SK-MEL-5 (cell line): ENCODE data around the gene TMC1. TPM values are rescaled to one million over a fixed set of nuclear protein-coding genes. Genes with fewer than 3 reads are reported as not detected.
A peak's percentile ranks its signal among the peaks of the same experiment; 100 is the strongest.

Experiments
- DNase-seq: peaks from one replicate; pipeline ENCODE4 v3.0.0-alpha.2; 2016; ENCODE audit warnings: low read depth, low spot score
- in situ Hi-C: cut with HindIII; loops from 2 replicates; pipeline ENCODE4 v1.10.0; 2016; ENCODE audit warnings: low sequenced_read_pairs, high pct_unique_total_duplicates, low pct_unique_long_range_greater_than_20kb
- total RNA-seq: library from RNA; depleted of rRNA; stranded (reverse); fragments of >200 nt; shearing (Covaris generic); gene quantifications from 2 replicates; pipeline ENCODE4 v1.2.3, GENCODE V29; 2014

Gene TMC1
- total RNA-seq, 1 experiment from 2014 or later, result 0.18 TPM

DNA sequence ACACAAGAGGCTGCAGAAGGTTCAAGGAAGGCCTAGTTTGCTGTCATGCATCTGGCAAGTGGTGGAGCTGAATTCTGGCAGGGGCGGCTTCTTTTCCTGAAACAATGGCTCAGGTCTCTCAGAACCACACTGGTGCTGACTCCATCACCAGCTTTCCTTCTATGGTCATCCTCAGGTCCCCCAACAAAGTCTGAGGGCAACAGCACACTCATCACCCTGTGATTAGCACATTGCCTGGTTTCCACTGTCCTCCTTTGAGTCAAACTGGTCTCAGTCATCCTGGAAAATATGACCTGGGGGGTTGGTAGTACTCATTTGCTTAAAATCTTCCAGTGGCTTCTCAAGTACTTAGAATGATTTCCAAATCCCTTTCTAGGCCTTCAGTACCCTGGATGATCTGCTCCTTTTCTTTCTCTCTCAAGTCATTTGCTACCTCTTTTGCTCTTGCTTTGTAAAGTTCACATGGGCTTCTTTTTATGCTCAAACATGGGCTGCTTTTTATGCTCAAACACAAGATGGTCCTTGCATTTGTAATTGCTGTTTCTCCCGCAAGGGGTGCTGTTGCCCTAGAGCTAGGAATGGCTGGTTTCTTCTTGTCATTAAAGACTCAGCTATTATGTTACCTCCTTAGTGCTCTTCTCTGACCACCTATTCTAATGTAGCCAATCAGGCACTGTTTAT, 286.5 kb downstream of the TMC1 start:
- peak; percentile 56 for DNase-seq

DNA sequence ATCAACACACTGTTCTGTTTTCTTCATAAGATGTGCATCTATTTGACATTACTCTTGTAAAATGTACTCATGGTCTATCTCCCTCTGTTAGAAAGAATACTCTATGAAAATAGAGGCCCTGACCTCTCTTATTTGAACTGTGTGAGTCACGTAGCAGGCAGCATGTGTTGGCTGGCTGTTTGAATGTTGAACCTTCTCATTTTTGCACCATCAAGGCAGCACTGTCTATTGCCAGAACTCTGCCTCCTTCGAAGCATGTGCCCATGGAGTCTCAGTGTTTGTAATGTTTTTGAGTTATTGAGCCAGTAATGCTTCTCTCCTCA, 287.0 kb downstream of the TMC1 start:
- no peak for DNase-seq
- in situ Hi-C loops, result no loop called here

More for the DNA sequence above, 286.5 kb downstream of the TMC1 start:
- in situ Hi-C loops, result no loop called here

DNA sequence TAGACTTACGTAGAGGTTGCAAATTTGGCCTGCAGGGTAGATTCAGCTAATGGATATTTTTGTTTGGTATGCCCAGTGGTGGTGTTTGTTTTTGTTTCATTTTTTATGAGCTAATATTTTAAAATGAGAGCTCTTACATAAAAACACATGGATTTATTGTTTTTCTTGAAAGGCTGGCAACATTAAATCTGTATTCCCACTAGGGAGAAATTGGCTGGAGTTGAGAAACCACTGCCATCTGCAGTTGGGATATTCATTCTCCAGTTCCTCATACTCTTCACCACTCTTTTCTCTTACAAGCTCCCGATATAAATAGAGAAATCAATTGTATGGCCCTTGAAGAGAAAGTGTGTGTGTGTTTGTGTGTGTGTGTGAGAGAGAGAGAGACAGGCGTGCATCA, 288.2 kb downstream of the TMC1 start:
- in situ Hi-C loops, result no loop called here
- DNase-seq, result no peak

DNA sequence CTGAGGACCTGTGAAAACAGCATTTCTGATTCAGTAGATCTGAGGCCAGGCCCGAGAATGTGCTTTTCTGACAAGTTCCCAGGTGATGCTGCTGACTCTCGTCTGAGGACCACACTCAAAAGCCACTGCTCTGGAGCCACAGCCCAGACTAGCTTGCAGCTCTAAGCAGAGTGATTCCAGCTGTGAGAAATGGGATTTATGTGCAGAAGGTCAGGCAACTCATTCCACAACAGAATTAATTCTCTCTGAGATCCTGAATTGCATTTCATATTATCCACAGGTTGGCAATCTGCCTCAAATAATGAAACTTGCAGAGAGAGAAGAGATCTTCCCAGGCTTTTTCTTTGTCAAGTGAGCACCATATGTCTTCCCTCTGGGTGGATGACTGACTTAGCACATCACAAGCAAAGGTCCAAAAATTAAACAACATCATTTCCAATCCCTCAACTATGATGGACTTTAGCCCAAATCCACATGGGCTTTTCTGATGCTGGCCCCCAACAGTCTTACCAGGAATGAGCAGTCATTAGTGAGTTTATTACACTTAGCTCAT, 291.2 kb downstream of the TMC1 start:
- DNase-seq, result no peak
- in situ Hi-C loops, result loop anchor here (10.0 kb wide), 1 partner anchor 528 kb away; no protein-coding TSS in a partner anchor

DNA sequence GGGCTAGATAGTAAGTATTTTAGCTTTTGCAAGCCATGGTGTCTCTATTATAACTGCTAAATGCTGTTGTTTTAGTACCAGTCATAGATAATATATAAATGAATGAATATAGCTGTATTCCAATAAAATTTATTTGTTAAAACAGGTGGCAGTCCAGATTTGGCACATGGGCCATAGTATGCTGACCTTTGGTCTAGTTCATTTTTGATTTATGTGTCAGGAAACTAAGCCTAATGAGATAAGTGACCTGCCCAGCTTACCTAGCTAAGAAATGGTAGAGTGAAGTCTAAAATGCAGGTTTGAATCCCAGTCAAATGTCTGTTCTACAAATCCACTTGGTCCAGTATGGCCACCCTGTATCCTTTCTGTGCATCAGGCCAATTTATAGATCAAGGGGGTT, 292.1 kb downstream of the TMC1 start:
- no peak for DNase-seq
- in situ Hi-C loops, result loop anchor here (10.0 kb wide), 1 partner anchor 529 kb away; no protein-coding TSS in a partner anchor

DNA sequence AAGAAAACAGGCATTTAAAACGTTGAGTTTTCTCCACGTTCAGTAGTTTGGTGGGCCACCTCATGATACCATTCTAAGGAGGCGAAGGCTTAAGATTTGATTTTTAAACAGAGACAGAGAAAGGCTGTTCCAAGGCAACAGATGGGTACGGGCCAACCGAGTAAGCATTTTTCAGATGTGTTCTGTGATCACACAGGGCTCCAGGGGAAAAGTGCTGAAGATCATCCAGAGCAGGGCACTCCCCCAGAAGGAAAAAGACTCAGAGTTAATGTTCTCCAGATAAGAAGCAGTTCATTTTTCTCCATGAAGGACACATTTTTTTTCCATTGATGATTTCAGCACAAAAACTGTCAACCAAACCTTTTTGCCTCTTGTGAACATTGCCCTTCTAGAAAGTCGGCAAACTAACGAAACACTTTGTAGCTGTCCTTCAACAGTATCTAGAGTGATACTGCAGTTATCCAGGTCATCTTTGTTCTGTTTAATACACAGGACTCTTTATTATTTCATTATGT, 292.7 kb downstream of the TMC1 start:
- no peak for DNase-seq
- in situ Hi-C loops, result loop anchor here (10.0 kb wide), 1 partner anchor 529 kb away; no protein-coding TSS in a partner anchor

DNA sequence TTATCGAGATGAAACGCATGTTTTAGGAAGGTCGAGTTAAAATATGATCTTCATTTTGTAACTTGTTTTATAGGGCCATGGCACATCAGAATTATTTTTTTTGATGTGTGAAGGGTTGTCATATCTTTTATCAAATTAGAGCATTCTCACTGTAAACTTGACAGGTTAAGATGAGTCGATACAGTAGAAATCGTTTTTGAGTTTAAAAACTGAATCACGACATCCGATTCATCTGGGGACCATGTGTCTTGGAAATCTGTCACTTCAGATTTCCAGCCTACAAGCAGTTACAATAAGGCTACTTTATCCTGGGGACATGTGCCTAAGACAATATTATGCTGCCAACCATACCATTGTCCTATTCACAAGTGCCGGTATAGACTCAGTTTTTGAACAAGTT, 295.3 kb downstream of the TMC1 start:
- in situ Hi-C loops, result loop anchor here (10.0 kb wide), 1 partner anchor 532 kb away; no protein-coding TSS in a partner anchor
- DNase-seq, result no peak

DNA sequence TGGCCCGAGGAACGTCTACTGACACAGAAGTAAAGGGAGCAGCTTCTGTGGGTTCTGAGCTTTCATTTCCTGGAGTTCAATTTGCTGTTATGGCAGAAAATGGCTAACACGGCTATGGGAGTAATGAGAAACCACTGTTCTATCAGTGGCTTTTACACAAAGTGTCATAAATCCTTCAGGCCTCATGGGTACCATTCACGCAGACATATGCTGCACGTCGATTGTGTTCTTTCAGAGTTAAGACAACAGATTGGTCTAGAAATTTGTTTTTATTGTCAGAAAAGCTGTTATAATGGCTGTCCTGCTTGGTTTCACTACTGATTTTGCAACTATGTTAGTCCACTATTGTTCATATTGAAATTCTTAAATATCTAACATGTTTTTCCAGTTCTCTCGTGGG, 296.0 kb downstream of the TMC1 start:
- in situ Hi-C loops, result loop anchor here (10.0 kb wide), 1 partner anchor 533 kb away; no protein-coding TSS in a partner anchor
- no peak for DNase-seq

DNA sequence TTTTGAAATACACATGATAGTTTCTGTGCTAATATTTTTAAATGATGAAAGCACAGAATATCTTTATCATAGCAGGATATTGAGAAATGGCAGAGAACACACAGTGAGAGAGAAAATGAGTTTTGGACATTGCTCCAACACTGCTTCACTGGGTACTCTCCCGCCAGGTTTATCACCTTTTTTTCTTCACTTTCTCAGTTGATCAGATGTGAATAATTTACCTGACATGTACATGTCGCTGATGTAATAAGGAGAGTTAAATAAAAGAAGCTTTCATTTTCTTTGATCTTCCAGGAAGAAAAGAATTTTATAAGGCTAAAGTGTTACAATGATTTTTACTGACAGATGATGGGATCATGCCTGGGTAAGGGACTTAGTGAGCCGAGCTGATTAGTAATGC, 297.0 kb downstream of the TMC1 start:
- in situ Hi-C loops, result loop anchor here (10.0 kb wide), 1 partner anchor 534 kb away; no protein-coding TSS in a partner anchor

DNA sequence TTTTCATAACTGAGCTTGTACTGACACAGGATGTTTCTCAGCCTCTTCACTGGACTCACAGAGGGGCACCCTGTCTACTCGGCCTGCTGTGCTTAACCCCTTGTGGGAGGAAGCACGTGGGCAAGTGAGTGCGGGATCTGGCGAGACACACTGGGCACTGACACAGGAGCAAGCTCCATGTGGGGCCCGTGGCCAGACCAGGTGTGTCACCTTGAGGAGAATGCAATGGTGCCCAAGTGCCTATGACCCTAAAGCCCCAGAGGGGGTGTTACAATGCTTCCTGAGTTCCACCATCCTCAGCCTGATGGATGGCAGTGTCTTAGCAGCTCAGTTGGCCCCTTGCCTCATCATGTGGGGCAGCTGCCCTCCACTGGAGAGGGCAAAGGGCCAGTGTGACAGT, 302.6 kb downstream of the TMC1 start:
- in situ Hi-C loops, result no loop called here
- no peak for DNase-seq

More for the DNA sequence above, 297.0 kb downstream of the TMC1 start:
- DNase-seq, result no peak

DNA sequence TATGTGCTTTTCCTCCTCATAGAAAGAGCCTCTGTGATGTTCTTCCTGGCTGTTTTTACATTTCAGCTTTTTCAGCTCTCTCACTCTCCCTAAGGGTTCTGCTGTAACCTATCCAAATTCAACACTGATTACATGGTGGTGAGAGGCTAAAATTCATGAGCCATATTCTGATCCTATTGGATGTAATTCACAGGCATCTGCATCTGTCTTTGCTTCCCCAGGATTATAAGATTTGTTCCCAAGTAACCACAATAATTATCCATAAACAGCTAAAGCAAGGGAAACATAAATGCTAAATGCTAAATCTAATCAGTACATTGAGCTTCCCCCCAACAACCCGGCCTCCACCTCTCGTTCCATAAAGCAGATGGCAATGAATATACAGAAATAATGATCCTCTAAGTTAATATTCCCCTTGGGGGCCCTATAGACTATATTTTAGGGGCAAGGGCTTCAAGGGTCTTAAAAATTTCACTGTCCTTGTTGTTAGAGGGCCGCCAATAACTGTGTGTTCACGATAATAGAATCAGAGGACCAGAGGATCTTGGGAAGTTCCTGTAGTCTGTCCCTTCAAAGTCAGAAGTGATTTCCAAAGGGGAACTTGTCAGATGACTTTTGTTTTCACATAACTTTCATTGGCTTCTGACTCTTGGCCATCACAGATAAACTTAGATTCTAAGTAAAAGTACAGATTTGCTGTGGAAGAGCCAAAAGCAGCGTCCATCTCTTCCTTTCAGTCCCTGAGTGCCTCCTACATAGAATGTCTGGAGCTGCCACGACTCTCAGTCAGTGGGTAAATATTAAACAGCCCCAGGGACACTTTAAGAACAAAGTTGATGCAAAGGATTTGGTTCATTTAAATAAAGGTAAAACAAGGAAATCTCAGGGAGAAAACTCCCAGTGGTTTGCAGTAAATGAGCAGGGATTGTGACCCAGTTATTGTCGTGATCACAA, 305.9 kb downstream of the TMC1 start:
- in situ Hi-C loops, result no loop called here
- no peak for DNase-seq

DNA sequence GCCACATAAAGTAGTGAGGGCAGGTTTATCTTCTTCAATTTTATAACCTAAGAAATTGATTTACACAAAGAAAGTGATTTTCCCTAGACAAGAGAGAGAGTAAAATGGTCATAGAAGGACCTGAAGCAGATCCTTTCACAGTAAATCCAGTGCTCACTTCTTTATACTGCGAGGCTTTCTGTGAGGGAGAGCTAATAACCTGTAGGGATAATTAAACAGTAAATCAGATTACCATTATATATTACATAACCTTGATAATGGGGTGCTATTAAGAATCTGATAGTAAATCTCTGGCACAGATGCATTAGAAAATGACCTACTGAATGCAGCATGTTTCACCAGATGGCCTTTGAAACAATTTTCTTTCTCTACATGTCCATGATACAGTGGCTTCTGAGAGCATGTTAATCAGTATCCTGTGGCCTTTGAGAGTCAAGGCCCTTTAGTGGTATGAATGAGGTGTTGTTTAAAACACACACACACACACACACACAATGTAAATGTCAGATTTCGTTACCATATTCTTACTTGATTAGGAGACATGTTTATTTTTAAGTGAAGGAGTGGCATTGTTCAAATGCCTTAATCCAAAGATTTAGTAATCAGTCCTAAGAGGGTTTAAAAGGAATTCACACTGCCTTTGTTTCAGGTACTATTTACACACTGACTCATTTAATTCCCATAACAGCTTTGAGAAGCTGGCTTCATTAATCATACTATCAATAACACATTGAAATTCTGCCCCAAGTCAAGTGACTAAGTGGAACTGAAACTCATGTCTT, 306.7 kb downstream of the TMC1 start:
- DNase-seq, result peak; percentile 78
- in situ Hi-C loops, result no loop called here

DNA sequence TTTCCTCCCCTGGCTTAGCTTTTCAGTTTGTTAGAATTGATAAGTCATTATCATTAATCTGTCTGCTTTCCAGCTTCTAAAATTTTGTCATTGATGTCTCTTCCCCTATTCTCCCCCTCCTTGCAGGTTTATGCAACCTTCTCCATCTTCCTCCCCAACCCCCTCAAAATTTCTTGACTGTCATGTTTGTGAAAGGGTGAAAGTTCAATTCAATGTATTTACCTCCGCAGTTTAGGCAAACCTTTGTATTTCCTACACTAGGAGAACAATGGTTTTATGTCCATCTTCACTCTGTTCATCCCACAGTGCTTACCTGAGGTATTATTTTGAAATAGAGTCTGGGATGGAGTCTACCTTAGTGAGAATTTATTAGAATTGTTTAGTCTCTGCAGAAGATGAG, 313.6 kb downstream of the TMC1 start:
- in situ Hi-C loops, result no loop called here
- no peak for DNase-seq

DNA sequence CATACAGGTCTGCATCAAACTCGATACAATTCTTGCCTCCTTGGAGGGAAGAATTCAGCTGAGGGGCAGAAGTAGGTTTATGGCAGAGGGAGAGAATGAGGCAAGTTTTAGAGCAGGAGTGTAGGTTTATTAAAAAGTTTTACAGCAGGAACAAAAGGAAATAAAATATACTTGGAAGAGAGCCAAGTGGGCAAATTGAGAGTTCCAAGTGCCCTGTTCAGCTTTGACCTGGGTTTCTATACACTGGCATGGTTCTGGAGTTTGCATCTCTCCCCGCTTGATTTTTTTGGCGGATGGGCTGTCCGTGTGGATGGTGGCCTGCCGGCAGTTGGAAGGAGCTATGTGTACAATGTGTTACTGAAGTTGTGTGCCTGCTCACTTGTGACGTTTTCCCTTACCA, 315.4 kb downstream of the TMC1 start:
- in situ Hi-C loops, result no loop called here
- no peak for DNase-seq

DNA sequence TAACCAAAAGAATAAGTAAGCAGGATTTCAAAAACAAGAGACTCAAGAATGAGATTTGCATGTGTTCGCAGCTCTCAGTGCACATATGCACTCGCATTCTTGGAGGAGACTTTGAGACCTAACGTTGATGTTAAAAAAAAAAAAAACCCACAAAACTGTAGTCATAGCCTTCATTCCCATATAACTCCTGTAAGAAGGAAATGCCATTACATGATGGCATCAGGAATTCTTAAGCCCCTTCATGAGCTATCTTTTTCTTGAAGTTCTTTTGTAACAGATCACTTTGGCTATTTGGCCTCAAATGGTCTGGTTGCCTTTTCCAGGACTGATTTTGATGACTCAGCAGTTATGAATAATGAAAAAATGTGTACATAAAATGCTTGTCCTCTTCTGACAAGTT, 317.7 kb downstream of the TMC1 start:
- DNase-seq, result no peak
- in situ Hi-C loops, result no loop called here

DNA sequence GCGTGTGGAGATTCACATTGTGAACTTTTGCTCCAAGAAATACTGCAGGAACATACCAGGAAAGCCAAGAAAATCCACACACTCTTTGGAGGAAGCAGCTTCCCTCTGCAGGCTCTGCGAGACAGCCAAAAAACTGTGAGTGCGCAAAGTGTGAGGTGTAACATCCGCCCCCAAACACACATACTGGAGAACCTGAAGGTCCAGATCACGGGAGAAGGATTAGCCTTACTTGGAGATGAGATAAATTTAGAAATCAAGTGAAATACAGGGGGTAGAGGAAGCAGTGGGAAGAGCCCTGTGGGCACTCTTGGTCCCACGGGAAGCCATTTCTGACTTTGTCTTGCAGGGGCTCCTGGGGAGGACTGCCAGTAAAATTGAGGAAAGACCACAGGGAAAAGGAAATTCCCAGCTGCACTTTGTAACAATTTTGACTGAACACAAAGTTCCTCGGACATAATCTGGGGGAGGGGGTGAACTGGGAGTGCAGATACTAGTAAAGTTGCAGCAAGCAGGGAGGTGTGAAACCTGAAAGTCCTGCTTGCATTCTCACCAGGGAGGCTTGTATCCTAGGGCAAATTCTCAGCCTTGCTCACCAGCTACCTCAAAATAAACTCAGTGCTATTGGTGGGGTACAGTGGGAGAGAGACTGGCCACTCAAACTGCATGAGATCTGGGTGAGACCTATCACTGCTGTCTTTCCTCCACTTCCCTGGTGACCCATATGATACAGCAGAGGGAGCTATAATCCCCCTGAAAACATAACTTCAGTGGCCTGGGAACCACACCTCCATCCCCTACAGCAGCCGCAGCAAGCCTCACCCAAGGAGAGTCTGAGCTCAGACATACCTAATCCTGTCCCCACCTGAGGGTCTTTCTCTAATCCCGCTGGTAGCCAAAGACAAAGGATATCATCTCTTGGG, 322.4 kb downstream of the TMC1 start:
- in situ Hi-C loops, result no loop called here
- DNase-seq, result peak; percentile 66

DNA sequence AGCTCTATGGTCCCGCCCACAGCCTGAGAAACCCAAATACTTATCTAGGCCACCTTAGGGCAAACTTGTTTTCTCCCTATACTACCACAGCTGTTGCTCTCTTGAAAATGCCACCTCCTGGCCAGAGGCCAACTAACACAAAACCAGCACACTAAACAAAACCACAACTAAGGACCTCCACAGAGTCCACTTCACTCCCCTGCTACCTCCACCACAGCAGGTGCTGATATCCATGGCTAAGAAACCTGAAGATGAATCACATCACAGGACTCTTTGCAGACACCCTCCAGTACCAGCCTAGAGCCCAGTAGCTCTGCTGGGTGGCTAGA, 323.0 kb downstream of the TMC1 start:
- in situ Hi-C loops, result no loop called here
- DNase-seq, result no peak
